Stimulated activated CD4-positive, alpha-beta T cell treated with anti-CD3 and anti-CD28 coated beads, Interleukin-12 subunit alpha, Interleukin-12 subunit beta, amount 100 ng/mL, for 24 hours (primary cell): ENCODE data around the gene SLC8A1.

Source experiments
- DNase-seq, 2 experiments: peaks; one replicate each; pipeline ENCODE4 v3.0.0-alpha.2; 2020; ENCODE audit warnings: low read depth in 2 of 2

Gene SLC8A1

DNA sequence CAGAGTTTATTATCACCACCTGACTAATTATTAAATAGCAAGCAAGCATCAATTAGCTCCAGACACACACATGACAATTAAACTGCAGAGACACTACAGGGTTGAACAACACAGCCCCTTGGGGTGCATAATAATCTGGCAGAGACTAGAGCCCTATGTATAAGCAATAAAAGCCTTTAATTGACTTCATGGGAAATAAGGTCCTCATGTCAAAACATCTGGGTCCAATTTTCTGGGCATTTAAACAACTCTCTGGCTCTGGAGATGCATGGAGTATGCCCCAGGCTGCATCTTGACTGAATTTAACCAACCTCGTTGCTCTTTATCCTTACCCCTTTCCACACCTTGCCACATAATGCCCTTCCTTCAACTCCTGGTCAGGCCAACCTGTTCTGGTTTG, 402.1 kb downstream of the SLC8A1 start:
- DNase-seq: no peak

DNA sequence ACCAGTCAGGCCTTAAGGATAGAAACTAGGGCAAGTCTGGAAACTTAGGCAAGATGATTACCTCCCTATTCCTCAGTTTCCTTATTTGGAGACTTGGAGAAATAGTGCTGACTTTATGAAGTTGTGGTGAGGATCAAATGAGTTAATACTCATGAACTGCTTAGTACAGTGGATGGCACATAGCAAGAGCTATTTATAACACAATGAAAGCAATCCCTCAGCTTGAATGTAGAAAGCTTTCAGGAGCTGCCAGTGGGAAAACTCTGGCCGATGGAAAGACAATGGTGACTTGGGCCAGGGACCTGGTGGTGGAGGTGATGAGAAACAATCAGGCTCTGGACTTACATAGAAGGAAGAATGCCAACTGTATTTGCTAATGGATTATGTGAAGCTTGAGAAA, 403.4 kb downstream of the SLC8A1 start:
- DNase-seq: no peak

DNA sequence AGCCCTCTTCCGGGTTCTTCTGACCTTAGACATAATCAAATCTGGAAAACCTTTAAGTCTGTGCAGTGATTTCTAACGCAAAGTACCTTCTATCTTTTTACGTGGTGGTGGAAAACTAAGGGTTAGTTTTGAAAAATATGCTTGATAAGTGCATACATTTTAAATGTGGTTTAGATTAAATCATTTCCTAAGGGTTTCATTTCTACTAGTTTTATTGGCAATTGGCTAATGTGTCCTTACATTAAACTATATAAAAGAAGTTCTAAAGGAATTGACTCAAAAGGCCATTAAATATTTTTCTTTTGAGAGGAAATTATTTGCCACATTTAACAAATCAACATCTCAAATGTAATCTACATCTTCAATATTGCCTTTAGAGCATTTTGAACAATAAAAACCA, 404.5 kb downstream of the SLC8A1 start:
- no peak for DNase-seq
